ENCODE results near the gene LIN37.

The LIN37 gene

DNA sequence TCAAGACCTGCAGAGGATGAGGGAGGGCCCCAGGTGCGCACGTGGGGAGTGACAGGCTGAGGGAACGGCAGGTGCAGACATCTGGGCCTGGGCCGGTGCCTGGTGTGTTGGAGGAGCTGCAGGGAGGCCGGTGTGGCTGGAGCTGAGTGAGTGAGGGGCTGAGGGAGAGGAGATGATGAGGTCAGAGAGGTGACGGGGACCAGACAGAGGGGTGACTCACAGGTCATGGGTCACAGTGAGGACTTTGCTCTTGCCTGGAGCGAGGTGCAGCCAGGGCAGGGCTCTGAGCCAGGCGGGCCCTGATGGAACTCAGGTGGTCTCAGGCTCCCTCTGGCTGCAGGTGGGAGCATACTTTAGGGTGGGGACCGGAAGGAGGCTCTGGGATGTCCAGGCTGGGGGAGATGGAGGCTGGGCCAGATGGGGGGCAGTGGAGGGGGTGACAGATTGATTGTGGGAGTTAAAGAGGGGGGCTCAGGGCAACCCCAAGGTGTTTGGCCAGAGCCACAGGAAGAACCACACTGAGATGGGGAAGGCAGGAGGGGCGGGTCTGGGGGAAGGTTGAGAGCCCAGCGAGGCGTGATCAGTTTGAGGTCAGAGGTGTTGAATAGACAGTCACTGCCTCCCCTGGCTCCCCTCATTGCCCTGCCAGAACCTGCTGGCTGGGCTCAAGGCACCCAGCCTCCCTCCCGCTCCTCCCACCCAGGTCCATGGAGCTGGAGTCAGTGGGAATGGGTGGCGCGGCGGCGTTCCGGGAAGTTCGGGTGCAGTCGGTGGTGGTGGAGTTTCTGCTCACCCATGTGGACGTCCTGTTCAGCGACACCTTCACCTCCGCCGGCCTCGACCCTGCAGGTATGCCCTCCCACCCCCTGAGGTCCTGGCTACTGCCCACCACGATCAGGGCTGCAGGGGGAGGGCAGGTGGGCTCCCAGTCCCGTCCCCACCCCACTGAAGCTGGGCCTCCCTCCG, 35.4 kb downstream of the LIN37 start:
- no peaks in the 10 kb centered on the region for H3K9me3 ChIP-seq (ENCODE audit: low read length)
- H3K4me1 ChIP-seq (ENCODE audit: insufficient read depth, low read length, severe bottlenecking) = no peaks in the 10 kb centered on the region
- peaks cover 18% of the 10 kb centered on the region for H3K36me3 ChIP-seq (ENCODE audit: insufficient read depth, low read length)
- no peak overlapping the region for H3K27ac ChIP-seq (ENCODE audit: low read depth, low read length, poor library complexity, severe bottlenecking)
- H3F3A ChIP-seq (ENCODE audit: insufficient read depth, low read length) = no peaks in the 10 kb centered on the region; the same call in 1 of the 2 replicates
- no peak overlapping the region for H3K4me3 ChIP-seq (ENCODE audit: low read depth, low read length, poor library complexity, severe bottlenecking)
- H3K27me3 ChIP-seq (ENCODE audit: insufficient read depth, low read length) = no peaks in the 10 kb centered on the region
- no peak overlapping the region for H2AFZ ChIP-seq (ENCODE audit: low read length)
- H3K9me2 ChIP-seq (ENCODE audit: low read depth, low read length) = no peaks in the 10 kb centered on the region
- TF ChIP-seq EZH2 (IDR thresholded peaks at IDR 0.05; ENCODE audit: borderline replicate concordance, low read length) = no peak
- TF ChIP-seq, protein P1, sequence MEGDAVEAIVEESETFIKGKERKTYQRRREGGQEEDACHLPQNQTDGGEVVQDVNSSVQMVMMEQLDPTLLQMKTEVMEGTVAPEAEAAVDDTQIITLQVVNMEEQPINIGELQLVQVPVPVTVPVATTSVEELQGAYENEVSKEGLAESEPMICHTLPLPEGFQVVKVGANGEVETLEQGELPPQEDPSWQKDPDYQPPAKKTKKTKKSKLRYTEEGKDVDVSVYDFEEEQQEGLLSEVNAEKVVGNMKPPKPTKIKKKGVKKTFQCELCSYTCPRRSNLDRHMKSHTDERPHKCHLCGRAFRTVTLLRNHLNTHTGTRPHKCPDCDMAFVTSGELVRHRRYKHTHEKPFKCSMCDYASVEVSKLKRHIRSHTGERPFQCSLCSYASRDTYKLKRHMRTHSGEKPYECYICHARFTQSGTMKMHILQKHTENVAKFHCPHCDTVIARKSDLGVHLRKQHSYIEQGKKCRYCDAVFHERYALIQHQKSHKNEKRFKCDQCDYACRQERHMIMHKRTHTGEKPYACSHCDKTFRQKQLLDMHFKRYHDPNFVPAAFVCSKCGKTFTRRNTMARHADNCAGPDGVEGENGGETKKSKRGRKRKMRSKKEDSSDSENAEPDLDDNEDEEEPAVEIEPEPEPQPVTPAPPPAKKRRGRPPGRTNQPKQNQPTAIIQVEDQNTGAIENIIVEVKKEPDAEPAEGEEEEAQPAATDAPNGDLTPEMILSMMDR (IDR thresholded peaks at IDR 0.05; ENCODE audit: low read length) = no peak
- H3K4me2 ChIP-seq (ENCODE audit: low read length) = no peak overlapping the region
- no peaks in the 10 kb centered on the region for H4K20me1 ChIP-seq (ENCODE audit: insufficient read depth, low read length)
- no peaks in the 10 kb centered on the region for H3K79me2 ChIP-seq (ENCODE audit: insufficient read depth, low read length)
- H3K9ac ChIP-seq (ENCODE audit: low read length) = no peak overlapping the region

DNA sequence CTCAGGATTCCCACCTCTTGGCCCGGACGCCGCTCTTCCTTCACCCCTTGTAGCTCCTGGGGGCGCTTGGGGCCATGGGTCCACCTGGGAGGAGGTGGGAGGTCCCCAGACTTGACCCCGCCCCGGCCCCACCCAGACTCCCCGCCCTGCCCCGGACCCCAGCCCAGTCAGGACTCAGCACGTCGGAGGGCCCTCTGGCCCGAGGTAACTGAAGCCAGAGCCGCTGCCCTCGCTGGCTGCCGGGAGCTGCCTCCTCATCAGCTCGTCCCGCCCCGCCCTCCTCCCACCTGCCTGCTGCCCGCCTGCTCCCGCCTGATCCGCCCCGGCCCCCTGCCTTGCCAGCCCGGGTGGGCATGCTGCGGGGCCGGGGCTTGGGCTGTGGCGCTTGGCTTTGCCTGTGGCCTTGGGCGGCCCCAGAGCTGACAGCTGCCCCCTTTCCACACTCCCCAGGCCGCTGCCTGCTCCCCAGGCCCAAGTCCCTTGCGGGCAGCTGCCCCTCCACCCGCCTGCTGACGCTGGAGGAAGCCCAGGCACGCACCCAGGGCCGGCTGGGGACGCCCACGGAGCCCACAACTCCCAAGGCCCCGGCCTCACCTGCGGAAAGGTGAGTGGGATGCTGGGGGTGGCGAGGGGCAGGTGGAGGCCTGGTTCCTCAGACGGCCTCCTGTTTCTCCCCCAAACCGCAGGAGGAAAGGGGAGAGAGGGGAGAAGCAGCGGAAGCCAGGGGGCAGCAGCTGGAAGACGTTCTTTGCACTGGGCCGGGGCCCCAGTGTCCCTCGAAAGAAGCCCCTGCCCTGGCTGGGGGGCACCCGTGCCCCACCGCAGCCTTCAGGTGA, 36.3 kb downstream of the LIN37 start:
- Histone ChIP-seq H3K36me3 (ENCODE audit: insufficient read depth, low read length) (peaks cover 16% of the 10 kb centered on the region), H4K20me1 (ENCODE audit: insufficient read depth, low read length) (no peaks in the 10 kb centered on the region), H3K4me3 (ENCODE audit: low read depth, low read length, poor library complexity, severe bottlenecking) (no peak overlapping the region), H3K27ac (ENCODE audit: low read depth, low read length, poor library complexity, severe bottlenecking) (no peak overlapping the region), H3F3A (ENCODE audit: insufficient read depth, low read length) (no peaks in the 10 kb centered on the region; the same call in 1 of the 2 replicates), H3K4me2 (ENCODE audit: low read length) (no peak overlapping the region), H3K9me2 (ENCODE audit: low read depth, low read length) (no peaks in the 10 kb centered on the region), H3K9me3 (ENCODE audit: low read length) (no peaks in the 10 kb centered on the region), H3K79me2 (ENCODE audit: insufficient read depth, low read length) (no peaks in the 10 kb centered on the region), H3K9ac (ENCODE audit: low read length) (no peak overlapping the region), H3K27me3 (ENCODE audit: insufficient read depth, low read length) (no peaks in the 10 kb centered on the region), H2AFZ (ENCODE audit: low read length) (no peak overlapping the region), H3K4me1 (ENCODE audit: insufficient read depth, low read length, severe bottlenecking) (no peaks in the 10 kb centered on the region)
- TF ChIP-seq, protein P1 (IDR thresholded peaks at IDR 0.05; ENCODE audit: low read length) = no peak
- no peak for TF ChIP-seq EZH2 (IDR thresholded peaks at IDR 0.05; ENCODE audit: borderline replicate concordance, low read length)

DNA sequence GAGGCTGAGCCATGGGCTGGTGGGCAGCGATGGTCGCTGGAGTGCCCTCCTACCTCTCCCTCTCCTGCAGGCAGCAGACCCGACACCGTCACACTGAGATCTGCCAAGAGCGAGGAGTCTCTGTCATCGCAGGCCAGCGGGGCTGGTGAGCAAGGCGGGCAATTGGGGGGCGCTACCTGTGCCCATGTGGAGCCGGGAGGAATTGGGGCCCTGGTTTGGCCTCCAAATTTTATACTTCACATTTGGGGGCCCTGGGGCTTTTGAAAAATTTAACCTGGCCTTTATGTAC, 36.9 kb downstream of the LIN37 start:
- Histone ChIP-seq H2AFZ (ENCODE audit: low read length) (no peak overlapping the region), H3K27ac (ENCODE audit: low read depth, low read length, poor library complexity, severe bottlenecking) (no peak overlapping the region), H3K36me3 (ENCODE audit: insufficient read depth, low read length) (peaks cover 16% of the 10 kb centered on the region), H3K4me2 (ENCODE audit: low read length) (no peak overlapping the region), H3K79me2 (ENCODE audit: insufficient read depth, low read length) (no peaks in the 10 kb centered on the region), H3K27me3 (ENCODE audit: insufficient read depth, low read length) (no peaks in the 10 kb centered on the region), H3K9me2 (ENCODE audit: low read depth, low read length) (no peaks in the 10 kb centered on the region), H3K9ac (ENCODE audit: low read length) (no peak overlapping the region), H3K4me1 (ENCODE audit: insufficient read depth, low read length, severe bottlenecking) (no peaks in the 10 kb centered on the region), H3K9me3 (ENCODE audit: low read length) (no peaks in the 10 kb centered on the region), H3F3A (ENCODE audit: insufficient read depth, low read length) (no peaks in the 10 kb centered on the region; the same call in 1 of the 2 replicates), H3K4me3 (ENCODE audit: low read depth, low read length, poor library complexity, severe bottlenecking) (no peak overlapping the region), H4K20me1 (ENCODE audit: insufficient read depth, low read length) (no peaks in the 10 kb centered on the region)
- TF ChIP-seq EZH2 (IDR thresholded peaks at IDR 0.05; ENCODE audit: borderline replicate concordance, low read length) = no peak
- TF ChIP-seq, protein P1 (IDR thresholded peaks at IDR 0.05; ENCODE audit: low read length) = no peak
